Mesenchymal stem cell (in vitro differentiated cells and primary cell): ENCODE measurements around the gene ATP2B3.

Source experiments
- DNase-seq: peaks from one replicate; pipeline ENCODE4 v3.0.0-alpha.2; 2013
- H2AFZ ChIP-seq: one replicate; pipeline ENCODE4 v1.6.1; 2013; ENCODE audit warnings: low read depth, mild to moderate bottlenecking, control low read depth, inconsistent platforms, low read length, moderate library complexity
- H2AK5ac ChIP-seq: 2 replicates; pipeline ENCODE4 v1.6.1; 2013; ENCODE audit warnings: low read length, moderate library complexity, mild to moderate bottlenecking, inconsistent platforms; ENCODE audit not compliant: severe bottlenecking
- H2BK120ac ChIP-seq: one replicate; pipeline ENCODE4 v1.6.1; 2013; ENCODE audit warnings: low read depth, mild to moderate bottlenecking, inconsistent platforms, low read length, moderate library complexity
- H2BK12ac ChIP-seq, 2 experiments: one replicate each; pipeline ENCODE4 v1.6.1; 2013; ENCODE audit warnings: inconsistent platforms in 2 of 2, low read length in 2 of 2, mild to moderate bottlenecking in 2 of 2, moderate library complexity in 2 of 2, control low read depth in 1 of 2
- H2BK15ac ChIP-seq: one replicate; pipeline ENCODE4 v1.6.1; 2013; ENCODE audit warnings: mild to moderate bottlenecking, low read depth, inconsistent platforms; ENCODE audit not compliant: poor library complexity, severe bottlenecking
- H2BK5ac ChIP-seq: 2 replicates; pipeline ENCODE4 v1.6.1; 2013; ENCODE audit warnings: low read depth, mild to moderate bottlenecking, low read length, control low read depth, inconsistent platforms; ENCODE audit not compliant: poor library complexity, severe bottlenecking
- H3K14ac ChIP-seq, 2 experiments: one replicate each; pipeline ENCODE4 v1.6.1; 2013; ENCODE audit warnings: inconsistent platforms in 2 of 2, low read length in 2 of 2, control low read depth in 1 of 2, mild to moderate bottlenecking in 1 of 2, moderate library complexity in 1 of 2
- H3K18ac ChIP-seq, 2 experiments: one replicate each; pipeline ENCODE4 v1.6.1; 2013; ENCODE audit warnings: inconsistent platforms in 2 of 2, low read length in 2 of 2, control low read depth in 1 of 2, low read depth in 1 of 2, mild to moderate bottlenecking in 1 of 2
- H3K23ac ChIP-seq, 2 experiments: one replicate each; pipeline ENCODE4 v1.6.1; 2013; ENCODE audit warnings: inconsistent platforms in 2 of 2, low read length in 2 of 2, mild to moderate bottlenecking in 2 of 2, moderate library complexity in 2 of 2, control low read depth in 1 of 2
- H3K27ac ChIP-seq: 2 replicates; pipeline ENCODE4 v1.5.1; 2013; ENCODE audit warnings: mild to moderate bottlenecking, moderate library complexity, low read length, control low read depth, inconsistent platforms; ENCODE audit not compliant: poor library complexity, severe bottlenecking
- H3K27me3 ChIP-seq, 2 experiments: 2 replicates each; pipeline versions ENCODE4 v1.6.1 to v1.7.0; 2013; ENCODE audit warnings: low read length in 2 of 2, mild to moderate bottlenecking in 2 of 2, moderate library complexity in 2 of 2, control low read depth in 1 of 2, inconsistent platforms in 1 of 2; ENCODE audit not compliant: control insufficient read depth in 1 of 2, insufficient read depth in 1 of 2
- H3K36me3 ChIP-seq, 2 experiments: 2 replicates each; pipeline versions ENCODE4 v1.6.1 to v1.7.0; 2013; ENCODE audit warnings: low read length in 2 of 2, control low read depth in 1 of 2, inconsistent platforms in 1 of 2, low read depth in 1 of 2, mild to moderate bottlenecking in 1 of 2; ENCODE audit not compliant: insufficient read depth in 2 of 2, control insufficient read depth in 1 of 2
- H3K4ac ChIP-seq, 2 experiments: one replicate each; pipeline ENCODE4 v1.6.1; 2013; ENCODE audit warnings: inconsistent platforms in 2 of 2, low read length in 2 of 2, mild to moderate bottlenecking in 2 of 2, moderate library complexity in 2 of 2, control low read depth in 1 of 2, low read depth in 1 of 2
- H3K4me1 ChIP-seq: 2 replicates; pipeline ENCODE4 v1.6.1; 2013; ENCODE audit warnings: low read depth, low read length, control low read depth; ENCODE audit not compliant: control insufficient read depth, insufficient read depth
- H3K4me2 ChIP-seq: 2 replicates; pipeline ENCODE4 v1.6.1; 2013; ENCODE audit warnings: low read length, mild to moderate bottlenecking, inconsistent platforms; ENCODE audit not compliant: poor library complexity, severe bottlenecking
- H3K4me3 ChIP-seq, 2 experiments: 2 replicates each; pipeline versions ENCODE4 v1.5.1 to v1.7.0; 2013; ENCODE audit warnings: low read length in 2 of 2, mild to moderate bottlenecking in 2 of 2, control low read depth in 1 of 2, low read depth in 1 of 2; ENCODE audit not compliant: insufficient read depth in 1 of 2
- H3K79me1 ChIP-seq: replicated peaks from 2 replicates; pipeline ENCODE4 v1.6.1; 2013; ENCODE audit warnings: mild to moderate bottlenecking, control low read depth, low read length, inconsistent platforms; ENCODE audit not compliant: poor library complexity, severe bottlenecking
- H3K9ac ChIP-seq: 2 replicates; pipeline ENCODE4 v1.7.0; 2013; ENCODE audit warnings: mild to moderate bottlenecking, low read length, moderate library complexity
- H3K9me3 ChIP-seq: 2 replicates; pipeline ENCODE4 v1.7.0; 2013; ENCODE audit warnings: mild to moderate bottlenecking, low read length; ENCODE audit not compliant: control insufficient read depth
- H4K8ac ChIP-seq: one replicate; pipeline ENCODE4 v1.6.1; 2013; ENCODE audit warnings: inconsistent platforms, mild to moderate bottlenecking, low read length, moderate library complexity
- H4K91ac ChIP-seq: one replicate; pipeline ENCODE4 v1.6.1; 2013; ENCODE audit warnings: mild to moderate bottlenecking, low read length, inconsistent platforms
- WGBS: methylation state at CpG from one replicate; pipeline ENCODE4 v1.1.7; 2013; ENCODE audit warnings: mixed read lengths; 5-methylcytosine and 5-hydroxymethylcytosine counted together

The ATP2B3 gene

DNA sequence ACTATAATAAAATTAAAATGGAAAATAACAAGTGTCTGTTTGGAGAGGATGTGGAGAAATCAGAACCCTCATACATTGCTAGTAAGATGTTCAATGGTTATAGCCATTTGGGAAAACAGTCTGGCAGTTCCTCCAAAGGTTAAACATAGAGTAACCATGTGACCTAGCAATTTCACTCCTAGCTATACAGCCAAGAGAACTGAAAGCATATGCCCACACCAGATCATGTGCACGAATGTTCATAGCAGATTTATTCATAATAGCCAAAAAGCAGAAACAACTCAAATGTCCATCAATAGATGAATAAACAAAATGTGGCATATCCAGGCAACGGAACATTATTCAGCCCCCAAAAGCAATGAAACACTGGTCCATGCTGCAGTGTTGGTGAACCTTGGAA lies 90.9 kb downstream of the ATP2B3 start:
- Histone ChIP-seq H4K8ac (no peak overlapping the region), H3K79me1 (no peaks in the 10 kb centered on the region), H3K27me3 (peaks cover 3 to 74% of the 10 kb centered on the region in 2 experiments), H3K4me1 (peaks cover 12% of the 10 kb centered on the region), H2BK12ac (no peak overlapping the region), H2BK15ac (no peak overlapping the region), H2AK5ac (no peak overlapping the region), H3K9me3 (peaks cover 2% of the 10 kb centered on the region), H3K4me3 (no peak overlapping the region), H3K4me2 (no peak overlapping the region), H2BK5ac (no peak overlapping the region), H3K36me3 (no peaks in the 10 kb centered on the region), H3K18ac (no peak overlapping the region), H3K14ac (no peak overlapping the region), H4K91ac (no peak overlapping the region), H2BK120ac (no peak overlapping the region), H3K23ac (no peak overlapping the region), H3K9ac (no peak overlapping the region), H2AFZ (no peak overlapping the region), H3K27ac (no peak overlapping the region), H3K4ac (no peak overlapping the region)
- DNase-seq, result no peak
- 93% methylated on average over 2 of the region's 2 CpGs for WGBS

DNA sequence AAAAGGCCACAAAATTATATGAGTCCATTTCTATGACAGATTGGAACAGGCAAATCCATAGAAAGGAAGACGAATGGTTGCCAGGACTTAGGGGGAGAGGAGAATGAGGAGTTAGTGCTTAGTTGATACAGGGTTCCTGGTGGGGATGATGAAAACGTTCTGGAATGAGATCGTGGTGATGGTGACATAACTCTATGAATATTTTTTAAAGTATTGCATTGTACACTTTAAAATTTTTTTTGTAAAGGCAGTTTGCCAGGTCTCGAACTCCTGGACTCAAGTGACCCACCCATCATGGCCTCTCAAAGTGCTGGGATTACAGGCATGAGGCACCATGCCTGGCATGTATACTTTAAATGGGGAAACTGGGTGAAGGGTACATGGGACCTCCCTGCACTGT lies 91.4 kb downstream of the ATP2B3 start:
- Histone ChIP-seq H2AFZ (no peak overlapping the region), H3K18ac (no peak overlapping the region), H3K14ac (no peak overlapping the region), H3K23ac (no peak overlapping the region), H3K4ac (no peak overlapping the region), H3K4me1 (peaks cover 12% of the 10 kb centered on the region), H3K27ac (no peak overlapping the region), H4K91ac (no peak overlapping the region), H2AK5ac (no peak overlapping the region), H3K36me3 (no peaks in the 10 kb centered on the region), H2BK120ac (no peak overlapping the region), H4K8ac (no peak overlapping the region), H3K27me3 (peaks cover 3 to 75% of the 10 kb centered on the region in 2 experiments), H3K4me3 (no peak overlapping the region), H2BK12ac (no peak overlapping the region), H3K79me1 (no peaks in the 10 kb centered on the region), H3K9me3 (peaks cover 3% of the 10 kb centered on the region), H2BK15ac (no peak overlapping the region), H2BK5ac (no peak overlapping the region), H3K9ac (no peak overlapping the region), H3K4me2 (no peak overlapping the region)
- no peak for DNase-seq
- 83% methylated on average over 2 of the region's 4 CpGs for WGBS

DNA sequence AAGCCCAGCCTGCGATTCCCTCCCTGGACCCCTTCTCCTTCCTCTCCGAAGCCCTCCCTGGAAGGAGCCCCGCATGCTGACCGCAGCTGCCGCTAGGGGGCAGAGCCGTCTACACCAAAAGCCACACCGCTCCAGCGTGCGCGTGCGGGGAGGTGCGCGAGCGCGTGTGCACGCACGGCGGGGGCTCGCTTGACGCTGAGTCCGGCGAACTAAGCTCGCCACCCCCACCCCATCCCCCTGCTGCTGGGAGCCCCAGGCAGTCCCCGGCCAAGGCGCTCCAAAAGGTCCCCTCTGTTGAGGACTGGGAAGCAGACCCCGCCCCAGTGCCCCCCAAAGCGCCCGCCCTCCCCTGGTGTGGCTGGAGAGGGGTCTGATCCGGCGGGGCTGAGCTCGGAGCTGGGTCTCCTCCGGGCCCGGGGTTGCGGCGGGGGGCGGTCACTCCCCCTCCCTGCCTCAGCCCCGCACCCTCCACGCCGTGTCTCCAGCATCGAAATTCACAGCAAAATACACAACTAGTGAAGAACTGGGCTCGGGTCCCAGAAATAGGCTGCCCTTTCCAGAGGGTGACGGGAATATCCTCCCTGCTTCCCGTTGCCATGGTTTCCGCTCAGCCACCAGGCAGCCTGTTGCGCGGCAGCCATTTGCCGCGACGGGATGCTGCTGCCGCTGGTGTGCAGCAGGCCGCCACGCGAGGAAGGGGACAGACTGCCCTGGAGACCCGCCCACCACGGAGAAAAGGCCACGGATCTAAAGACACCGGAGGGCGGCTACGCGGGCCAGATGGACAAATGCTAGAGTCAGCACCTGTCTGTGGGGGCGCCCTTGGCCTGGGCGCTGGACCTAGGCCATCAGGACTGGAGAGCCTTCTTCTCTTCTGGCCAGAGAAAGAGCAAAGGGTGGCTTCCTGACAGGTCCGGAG lies 92.7 kb downstream of the ATP2B3 start:
- Histone ChIP-seq H3K4me3 (peak overlapping the region; percentile 42 to 62), H3K9me3 (peaks cover 16% of the 10 kb centered on the region), H3K27ac (no peak overlapping the region), H2AFZ (peak overlapping the region; percentile 29), H4K91ac (no peak overlapping the region), H3K4me2 (peak overlapping the region; percentile 75), H2BK15ac (no peak overlapping the region), H3K27me3 (peaks cover 3 to 75% of the 10 kb centered on the region in 2 experiments), H2BK5ac (no peak overlapping the region), H2BK120ac (no peak overlapping the region), H3K79me1 (no peaks in the 10 kb centered on the region), H3K14ac (no peak overlapping the region), H2AK5ac (no peak overlapping the region), H2BK12ac (no peak overlapping the region), H4K8ac (peak overlapping the region; percentile 28), H3K23ac (no peak overlapping the region), H3K9ac (no peak overlapping the region), H3K18ac (no peak overlapping the region), H3K36me3 (no peaks in the 10 kb centered on the region), H3K4me1 (peaks cover 12% of the 10 kb centered on the region), H3K4ac (no peak overlapping the region)
- WGBS, result 6% methylated on average over 28 of the region's 63 CpGs
- DNase-seq, result peak; percentile 67

DNA sequence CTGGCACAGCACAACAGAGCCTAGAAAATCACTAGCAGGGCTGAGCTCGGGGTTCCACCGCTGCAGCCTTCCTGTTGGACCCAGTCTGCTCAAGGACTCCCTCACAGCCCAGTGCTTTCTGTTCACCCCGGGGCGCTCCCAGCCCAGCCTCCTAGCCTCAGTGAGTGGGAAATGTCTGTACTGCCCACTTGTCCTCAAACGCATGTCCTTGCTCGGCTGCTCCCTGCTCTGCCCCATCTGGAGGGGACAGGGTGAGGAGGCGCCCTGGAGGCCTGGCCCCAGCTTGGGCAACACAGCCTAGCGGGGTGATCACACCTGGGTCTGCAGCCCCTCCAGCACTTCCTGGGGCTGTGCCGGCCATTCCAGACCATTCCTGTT lies 93.4 kb downstream of the ATP2B3 start:
- Histone ChIP-seq H3K4me1 (peaks cover 12% of the 10 kb centered on the region), H3K27me3 (peaks cover 3 to 78% of the 10 kb centered on the region in 2 experiments), H3K79me1 (no peaks in the 10 kb centered on the region), H3K14ac (no peak overlapping the region), H3K9me3 (peaks cover 18% of the 10 kb centered on the region), H3K4me3 (no peak overlapping the region), H3K9ac (no peak overlapping the region), H3K27ac (no peak overlapping the region), H2BK5ac (no peak overlapping the region), H3K36me3 (no peaks in the 10 kb centered on the region), H2AK5ac (no peak overlapping the region), H3K4me2 (no peak overlapping the region), H4K8ac (no peak overlapping the region), H2BK15ac (no peak overlapping the region), H3K4ac (no peak overlapping the region), H4K91ac (no peak overlapping the region), H3K23ac (no peak overlapping the region), H3K18ac (no peak overlapping the region), H2AFZ (peak overlapping the region; percentile 29), H2BK120ac (no peak overlapping the region), H2BK12ac (no peak overlapping the region)
- whole genome bisulfite sequencing, result 82% methylated on average over 7 of the region's 9 CpGs
- no peak for DNase-seq
